ENCODE measurements around the gene ASB13.

ASB13 gene

GRCh38 chr10:5658871-5659618 is 7.3 kb downstream of the ASB13 start:
- CTCF ChIA-PET, result interaction anchor here (2.7 kb wide), 1 partner anchor 30 kb away, joined by 8 read pairs; no protein-coding TSS in a partner anchor
- POLR2A ChIA-PET, result no interaction called here

GRCh38 chr10:5656737-5657579 is 9.4 kb downstream of the ASB13 start:
- CTCF ChIA-PET, result interaction anchor here (0.6 to 1.0 kb wide), 2 partner anchors 10 to 217 kb away, joined by 3 to 4 read pairs; no protein-coding TSS in a partner anchor
- TF ChIP-seq CTCF (IDR thresholded peaks at IDR 0.05; ENCODE audit: control extremely low read depth, extremely low read depth, low read depth, missing control alignments), result no peak
- POLR2A ChIA-PET, result no interaction called here
- DNase-seq (ENCODE audit: extremely low spot score), result no peak

More at GRCh38 chr10:5658871-5659618, 7.3 kb downstream of the ASB13 start:
- no peak for TF ChIP-seq CTCF (IDR thresholded peaks at IDR 0.05; ENCODE audit: control extremely low read depth, extremely low read depth, low read depth, missing control alignments)
- DNase-seq (ENCODE audit: extremely low spot score), result no peak

- no peak for TF ChIP-seq CTCF (IDR thresholded peaks at IDR 0.05; ENCODE audit: control extremely low read depth, extremely low read depth, low read depth, missing control alignments)
- ChIA-PET POLR2A (no interaction called here), CTCF (interaction anchor here (0.7 to 1.1 kb wide), 2 partner anchors 25 to 840 kb away, joined by 3 read pairs; no protein-coding TSS in a partner anchor)
- no peak for DNase-seq (ENCODE audit: extremely low spot score)
Observed at GRCh38 chr10:5655121-5655520, 11.3 kb downstream of the ASB13 start.

- CTCF ChIA-PET, result interaction anchor here (1.1 kb wide), 1 partner anchor 25 kb away, joined by 3 read pairs; no protein-coding TSS in a partner anchor
- POLR2A ChIA-PET, result no interaction called here
- TF ChIP-seq CTCF (IDR thresholded peaks at IDR 0.05; ENCODE audit: control extremely low read depth, extremely low read depth, low read depth, missing control alignments), result no peak
- DNase-seq (ENCODE audit: extremely low spot score), result no peak
Observed at GRCh38 chr10:5654218-5654755, 12.1 kb downstream of the ASB13 start.

- no peak for TF ChIP-seq CTCF (IDR thresholded peaks at IDR 0.05; ENCODE audit: control extremely low read depth, extremely low read depth, low read depth, missing control alignments)
- ChIA-PET CTCF (interaction anchor here (1.0 to 1.1 kb wide), 2 partner anchors 23 to 29 kb away, joined by 3 read pairs; no protein-coding TSS in a partner anchor), POLR2A (no interaction called here)
- DNase-seq (ENCODE audit: extremely low spot score), result no peak
Observed at GRCh38 chr10:5652746-5653145, 13.6 kb downstream of the ASB13 start.

GRCh38 chr10:5651388-5651764 is 15.0 kb downstream of the ASB13 start:
- no peak for DNase-seq (ENCODE audit: extremely low spot score)
- ChIA-PET CTCF (interaction anchor here (0.7 to 1.9 kb wide), 3 partner anchors 18 to 29 kb away, joined by 3 to 11 read pairs (median 3); no protein-coding TSS in a partner anchor), POLR2A (no interaction called here)
- TF ChIP-seq CTCF (IDR thresholded peaks at IDR 0.05; ENCODE audit: control extremely low read depth, extremely low read depth, low read depth, missing control alignments), result no peak
